ENCODE data around the gene IRAG1.
A peak's percentile ranks its signal among the peaks of the same experiment; 100 is the strongest.
"Not testable (repeated sequence)": the region's sequence is repeated elsewhere in the genome, so short reads cannot be mapped to it uniquely, and the experiment has no call there.

The IRAG1 gene

DNA sequence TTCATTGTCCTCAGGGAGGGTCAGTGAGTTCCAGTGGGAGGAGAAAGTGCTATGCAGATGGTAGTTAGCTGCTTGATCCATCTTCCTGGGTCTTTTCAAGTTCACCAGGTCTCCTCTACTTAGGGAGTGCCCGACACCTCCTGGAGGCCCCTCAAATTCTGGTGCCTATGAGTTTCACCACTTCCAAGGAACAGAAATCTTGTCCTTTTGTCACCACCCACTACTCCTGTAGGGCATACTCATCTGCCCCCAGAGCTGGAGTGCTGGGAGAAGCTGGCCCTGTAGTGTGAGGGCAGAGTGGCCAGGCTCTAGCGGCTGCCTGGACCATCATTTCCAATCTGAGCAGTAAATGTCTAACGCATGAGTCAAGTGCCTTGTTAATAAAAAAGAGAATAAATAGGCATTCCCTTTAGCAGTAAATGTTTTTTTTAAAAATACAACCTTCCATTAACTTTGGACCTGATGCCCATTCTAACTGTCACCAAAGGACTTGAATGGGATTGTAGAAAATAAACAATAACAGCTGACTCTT, 12.5 kb downstream of the IRAG1 start:
- H3K4me1 ChIP-seq (ENCODE audit: control insufficient read depth in 1 of 2, insufficient read depth in 2 of 2, low read length in 2 of 2) = no peaks in the 10 kb centered on the region
- no peaks in the 10 kb centered on the region for H3K27me3 ChIP-seq (ENCODE audit: control insufficient read depth in 1 of 2, insufficient read depth in 2 of 2, low read length in 2 of 2)
- H3K4me3 ChIP-seq (ENCODE audit: low read depth in 1 of 2, low read length in 2 of 2) = no peak overlapping the region
- H3K27ac ChIP-seq (ENCODE audit: low read depth, low read length) = no peak overlapping the region
- no peaks in the 10 kb centered on the region for H3K36me3 ChIP-seq (ENCODE audit: control insufficient read depth in 1 of 2, insufficient read depth in 2 of 2, low read length in 2 of 2)
- H3K9me3 ChIP-seq (ENCODE audit: control insufficient read depth in 1 of 2, low read length in 2 of 2) = no peaks in the 10 kb centered on the region
- no peak overlapping the region for H3K9ac ChIP-seq (ENCODE audit: low read depth in 1 of 2, low read length in 2 of 2)

- H3K4me1 ChIP-seq (ENCODE audit: control insufficient read depth in 1 of 2, insufficient read depth in 2 of 2, low read length in 2 of 2); H3K27me3 ChIP-seq (ENCODE audit: control insufficient read depth in 1 of 2, insufficient read depth in 2 of 2, low read length in 2 of 2); H3K9ac ChIP-seq (ENCODE audit: low read depth in 1 of 2, low read length in 2 of 2); H3K27ac ChIP-seq (ENCODE audit: low read depth, low read length); H3K36me3 ChIP-seq (ENCODE audit: control insufficient read depth in 1 of 2, insufficient read depth in 2 of 2, low read length in 2 of 2); H3K9me3 ChIP-seq (ENCODE audit: control insufficient read depth in 1 of 2, low read length in 2 of 2); H3K4me3 ChIP-seq (ENCODE audit: low read depth in 1 of 2, low read length in 2 of 2): not testable (repeated sequence)
Measured at GRCh38 chr11:10680279-10680678, 13.3 kb downstream of the IRAG1 start.

DNA sequence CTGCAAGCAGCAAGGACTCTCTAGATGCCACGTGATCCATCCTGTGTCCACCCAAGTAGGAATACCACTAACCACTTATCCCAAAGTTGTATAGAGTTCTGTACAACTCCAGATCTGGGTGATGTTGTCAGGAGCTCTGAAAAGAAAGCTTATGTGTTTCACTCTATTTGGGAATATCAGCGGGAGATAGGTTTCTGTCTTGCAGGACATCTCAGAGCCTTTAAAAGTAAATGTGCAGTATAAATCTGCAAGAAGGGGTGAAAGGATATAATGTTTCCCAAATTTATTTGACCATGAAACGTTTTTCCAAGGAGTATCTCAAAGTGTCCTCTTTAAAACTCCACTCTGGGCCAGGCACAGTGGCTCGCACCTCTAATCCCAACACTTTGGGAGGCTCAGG, 13.9 kb downstream of the IRAG1 start:
- Histone ChIP-seq H3K27me3 (ENCODE audit: control insufficient read depth in 1 of 2, insufficient read depth in 2 of 2, low read length in 2 of 2) (peaks cover 0 to 2% of the 10 kb centered on the region in 2 donors), H3K4me3 (ENCODE audit: low read depth in 1 of 2, low read length in 2 of 2) (no peak overlapping the region), H3K27ac (ENCODE audit: low read depth, low read length) (no peak overlapping the region), H3K4me1 (ENCODE audit: control insufficient read depth in 1 of 2, insufficient read depth in 2 of 2, low read length in 2 of 2) (peaks cover 11 to 13% of the 10 kb centered on the region in 2 donors), H3K9me3 (ENCODE audit: control insufficient read depth in 1 of 2, low read length in 2 of 2) (no peaks in the 10 kb centered on the region), H3K36me3 (ENCODE audit: control insufficient read depth in 1 of 2, insufficient read depth in 2 of 2, low read length in 2 of 2) (no peaks in the 10 kb centered on the region), H3K9ac (ENCODE audit: low read depth in 1 of 2, low read length in 2 of 2) (no peak overlapping the region)

- H3K4me1 ChIP-seq (ENCODE audit: control insufficient read depth in 1 of 2, insufficient read depth in 2 of 2, low read length in 2 of 2) = peaks cover 11 to 20% of the 10 kb centered on the region in 2 donors
- no peaks in the 10 kb centered on the region for H3K36me3 ChIP-seq (ENCODE audit: control insufficient read depth in 1 of 2, insufficient read depth in 2 of 2, low read length in 2 of 2)
- H3K4me3 ChIP-seq (ENCODE audit: low read depth in 1 of 2, low read length in 2 of 2) = no peak overlapping the region
- H3K9ac ChIP-seq (ENCODE audit: low read depth in 1 of 2, low read length in 2 of 2) = no peak overlapping the region
- H3K27ac ChIP-seq (ENCODE audit: low read depth, low read length) = no peak overlapping the region
- no peaks in the 10 kb centered on the region for H3K9me3 ChIP-seq (ENCODE audit: control insufficient read depth in 1 of 2, low read length in 2 of 2)
- peaks cover 0 to 4% of the 10 kb centered on the region in 2 donors for H3K27me3 ChIP-seq (ENCODE audit: control insufficient read depth in 1 of 2, insufficient read depth in 2 of 2, low read length in 2 of 2)
Measured at GRCh38 chr11:10678101-10678500, 15.5 kb downstream of the IRAG1 start.

GRCh38 chr11:10676919-10677318, 16.6 kb downstream of the IRAG1 start:
- Histone ChIP-seq H3K27ac (ENCODE audit: low read depth, low read length) (no peak overlapping the region), H3K4me3 (ENCODE audit: low read depth in 1 of 2, low read length in 2 of 2) (no peak overlapping the region), H3K4me1 (ENCODE audit: control insufficient read depth in 1 of 2, insufficient read depth in 2 of 2, low read length in 2 of 2) (peaks cover 11 to 20% of the 10 kb centered on the region in 2 donors)

DNA sequence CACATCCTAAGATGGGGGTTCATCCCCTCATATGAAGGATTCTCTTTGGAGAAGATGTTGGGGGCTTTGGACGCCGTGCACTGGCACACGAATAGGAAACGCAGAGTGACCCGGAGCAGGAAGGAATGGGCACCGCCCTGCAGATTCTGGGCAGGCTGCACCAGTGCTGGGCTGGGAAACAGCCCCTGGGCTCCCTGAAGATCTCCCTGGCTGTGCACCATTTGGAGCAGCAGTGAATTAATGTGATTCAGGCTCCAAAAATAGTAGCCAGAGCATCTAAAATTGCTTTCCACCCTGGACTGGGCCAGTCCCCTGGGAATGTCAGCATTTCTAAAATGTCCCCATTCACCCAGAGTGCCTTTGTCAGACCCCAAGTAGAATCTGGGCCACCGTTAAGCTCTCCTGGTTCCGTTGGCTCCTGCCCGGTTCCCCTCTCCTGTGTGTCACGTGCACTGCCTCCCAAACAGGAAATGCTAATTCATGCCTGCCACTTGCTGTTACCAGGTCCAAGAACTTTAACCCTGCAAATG, 18.6 kb downstream of the IRAG1 start:
- no peak overlapping the region for H3K9ac ChIP-seq (ENCODE audit: low read depth in 1 of 2, low read length in 2 of 2)
- peaks cover 0 to 4% of the 10 kb centered on the region in 2 donors for H3K27me3 ChIP-seq (ENCODE audit: control insufficient read depth in 1 of 2, insufficient read depth in 2 of 2, low read length in 2 of 2)
- no peaks in the 10 kb centered on the region for H3K36me3 ChIP-seq (ENCODE audit: control insufficient read depth in 1 of 2, insufficient read depth in 2 of 2, low read length in 2 of 2)
- H3K4me1 ChIP-seq (ENCODE audit: control insufficient read depth in 1 of 2, insufficient read depth in 2 of 2, low read length in 2 of 2) = peaks cover 15 to 28% of the 10 kb centered on the region in 2 donors
- peak overlapping the region in 1 of 2 donors; percentile 24 for H3K4me3 ChIP-seq (ENCODE audit: low read depth in 1 of 2, low read length in 2 of 2)
- no peak overlapping the region for H3K27ac ChIP-seq (ENCODE audit: low read depth, low read length)
- no peaks in the 10 kb centered on the region for H3K9me3 ChIP-seq (ENCODE audit: control insufficient read depth in 1 of 2, low read length in 2 of 2)

More at GRCh38 chr11:10676919-10677318, 16.6 kb downstream of the IRAG1 start:
- no peaks in the 10 kb centered on the region for H3K36me3 ChIP-seq (ENCODE audit: control insufficient read depth in 1 of 2, insufficient read depth in 2 of 2, low read length in 2 of 2)
- H3K9ac ChIP-seq (ENCODE audit: low read depth in 1 of 2, low read length in 2 of 2) = no peak overlapping the region
- H3K27me3 ChIP-seq (ENCODE audit: control insufficient read depth in 1 of 2, insufficient read depth in 2 of 2, low read length in 2 of 2) = peaks cover 0 to 4% of the 10 kb centered on the region in 2 donors
- no peaks in the 10 kb centered on the region for H3K9me3 ChIP-seq (ENCODE audit: control insufficient read depth in 1 of 2, low read length in 2 of 2)

DNA sequence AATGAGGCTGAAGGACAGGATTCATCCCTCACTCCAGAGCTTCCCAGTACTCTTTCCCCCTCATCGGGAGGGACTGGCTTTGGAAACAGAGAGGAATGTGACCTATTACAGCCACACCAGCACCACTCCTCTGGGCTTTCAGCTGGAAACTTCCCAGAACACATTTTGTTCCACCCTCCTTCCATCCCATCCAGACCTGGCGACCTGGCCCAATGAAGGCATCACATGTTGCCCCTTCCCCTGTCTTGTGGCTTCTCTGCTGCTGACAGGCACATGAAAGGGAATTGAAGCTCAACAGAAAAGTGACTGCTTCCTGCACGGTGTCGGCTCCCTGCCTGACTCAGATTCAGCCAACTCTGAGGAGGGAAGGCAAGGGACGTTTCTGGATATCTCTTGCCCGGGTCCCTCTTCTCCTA, 19.1 kb downstream of the IRAG1 start:
- Histone ChIP-seq H3K9ac (ENCODE audit: low read depth in 1 of 2, low read length in 2 of 2) (no peak overlapping the region), H3K36me3 (ENCODE audit: control insufficient read depth in 1 of 2, insufficient read depth in 2 of 2, low read length in 2 of 2) (no peaks in the 10 kb centered on the region), H3K4me3 (ENCODE audit: low read depth in 1 of 2, low read length in 2 of 2) (peak overlapping the region in 1 of 2 donors; percentile 5), H3K27me3 (ENCODE audit: control insufficient read depth in 1 of 2, insufficient read depth in 2 of 2, low read length in 2 of 2) (peaks cover 0 to 4% of the 10 kb centered on the region in 2 donors), H3K4me1 (ENCODE audit: control insufficient read depth in 1 of 2, insufficient read depth in 2 of 2, low read length in 2 of 2) (peaks cover 20 to 34% of the 10 kb centered on the region in 2 donors), H3K9me3 (ENCODE audit: control insufficient read depth in 1 of 2, low read length in 2 of 2) (no peaks in the 10 kb centered on the region), H3K27ac (ENCODE audit: low read depth, low read length) (no peak overlapping the region)

- Histone ChIP-seq H3K9ac (ENCODE audit: low read depth in 1 of 2, low read length in 2 of 2) (no peak overlapping the region), H3K27me3 (ENCODE audit: control insufficient read depth in 1 of 2, insufficient read depth in 2 of 2, low read length in 2 of 2) (peaks cover 0 to 4% of the 10 kb centered on the region in 2 donors), H3K9me3 (ENCODE audit: control insufficient read depth in 1 of 2, low read length in 2 of 2) (no peaks in the 10 kb centered on the region), H3K4me1 (ENCODE audit: control insufficient read depth in 1 of 2, insufficient read depth in 2 of 2, low read length in 2 of 2) (peaks cover 28 to 42% of the 10 kb centered on the region in 2 donors), H3K36me3 (ENCODE audit: control insufficient read depth in 1 of 2, insufficient read depth in 2 of 2, low read length in 2 of 2) (no peaks in the 10 kb centered on the region), H3K27ac (ENCODE audit: low read depth, low read length) (no peak overlapping the region), H3K4me3 (ENCODE audit: low read depth in 1 of 2, low read length in 2 of 2) (no peak overlapping the region)
Measured at GRCh38 chr11:10673501-10674062, 20.0 kb downstream of the IRAG1 start.

- Histone ChIP-seq H3K4me1 (ENCODE audit: control insufficient read depth in 1 of 2, insufficient read depth in 2 of 2, low read length in 2 of 2) (peaks cover 22 to 41% of the 10 kb centered on the region in 2 donors), H3K27ac (ENCODE audit: low read depth, low read length) (no peak overlapping the region), H3K36me3 (ENCODE audit: control insufficient read depth in 1 of 2, insufficient read depth in 2 of 2, low read length in 2 of 2) (no peaks in the 10 kb centered on the region), H3K27me3 (ENCODE audit: control insufficient read depth in 1 of 2, insufficient read depth in 2 of 2, low read length in 2 of 2) (peaks cover 0 to 4% of the 10 kb centered on the region in 2 donors), H3K9me3 (ENCODE audit: control insufficient read depth in 1 of 2, low read length in 2 of 2) (no peaks in the 10 kb centered on the region), H3K9ac (ENCODE audit: low read depth in 1 of 2, low read length in 2 of 2) (no peak overlapping the region), H3K4me3 (ENCODE audit: low read depth in 1 of 2, low read length in 2 of 2) (no peak overlapping the region)
Measured at GRCh38 chr11:10670099-10670498, 23.5 kb downstream of the IRAG1 start.

DNA sequence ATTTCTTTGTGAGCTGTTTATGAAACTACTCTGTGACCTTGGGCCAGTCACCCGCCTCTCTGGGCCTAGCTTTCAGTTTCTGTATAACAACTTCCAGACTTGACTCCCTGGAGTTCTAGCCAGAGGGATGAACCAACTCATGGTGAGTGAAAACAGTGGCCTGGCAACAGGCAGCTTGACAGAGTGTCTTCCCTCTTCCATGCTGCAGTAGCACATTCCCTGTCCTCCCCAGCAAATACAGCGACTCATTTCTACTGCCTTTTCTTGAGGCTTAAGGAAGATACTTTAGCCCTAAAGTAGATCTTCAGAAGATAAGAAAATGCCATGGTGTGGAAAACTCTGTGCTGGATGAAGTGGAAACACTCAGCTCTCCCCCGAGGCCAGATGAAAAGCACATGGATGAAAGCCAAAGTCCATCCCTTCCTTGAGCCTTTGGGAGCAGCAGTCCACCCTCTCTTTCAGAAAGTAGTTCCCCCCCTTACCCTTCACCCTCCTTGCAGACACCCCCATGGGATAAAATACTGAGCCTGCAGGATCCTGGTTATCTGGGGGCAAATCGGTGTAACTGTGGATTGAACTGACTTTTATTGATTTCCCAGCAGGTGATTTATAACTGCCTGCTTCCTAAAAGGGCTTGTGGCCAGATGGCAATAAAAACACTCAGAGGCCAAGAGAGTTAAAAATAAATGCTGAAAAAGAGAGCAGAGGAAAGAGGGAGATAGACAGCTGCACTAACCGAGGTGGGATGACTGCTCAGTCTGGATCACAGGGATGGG, 24.1 kb downstream of the IRAG1 start:
- Histone ChIP-seq H3K9ac (ENCODE audit: low read depth in 1 of 2, low read length in 2 of 2) (no peak overlapping the region), H3K4me1 (ENCODE audit: control insufficient read depth in 1 of 2, insufficient read depth in 2 of 2, low read length in 2 of 2) (peaks cover 18 to 34% of the 10 kb centered on the region in 2 donors), H3K9me3 (ENCODE audit: control insufficient read depth in 1 of 2, low read length in 2 of 2) (no peaks in the 10 kb centered on the region), H3K4me3 (ENCODE audit: low read depth in 1 of 2, low read length in 2 of 2) (no peak overlapping the region), H3K27ac (ENCODE audit: low read depth, low read length) (no peak overlapping the region), H3K36me3 (ENCODE audit: control insufficient read depth in 1 of 2, insufficient read depth in 2 of 2, low read length in 2 of 2) (no peaks in the 10 kb centered on the region), H3K27me3 (ENCODE audit: control insufficient read depth in 1 of 2, insufficient read depth in 2 of 2, low read length in 2 of 2) (no peaks in the 10 kb centered on the region)

Measured in duodenal mucosa (tissue), 2 donors.